Gastroesophageal sphincter (tissue), 4 donors: Measurements from ENCODE around the gene CPT1B. TPM values are rescaled to one million over a fixed set of nuclear protein-coding genes. Genes with fewer than 3 reads are reported as not detected.
"Not testable (repeated sequence)": the region's sequence is repeated elsewhere in the genome, so short reads cannot be mapped to it uniquely, and the experiment has no call there.

Source experiments
- ATAC-seq: fragments of 150-250 bp; one replicate; pipeline ENCODE4 v1.9.1; 2016; ENCODE audit warnings: mild to moderate bottlenecking, moderate library complexity
- H3K27ac ChIP-seq, 4 donors: fragments of 200-600 bp; sonication (generic) in 3 of 4; 1 replicate in 3 of 4; 2 replicates in 1 of 4; pipeline ENCODE4 v1.5.1; 2016 to 2019
- H3K27me3 ChIP-seq: fragments of 200-600 bp; sonication (generic); one replicate; pipeline ENCODE4 v1.5.1; 2019
- H3K36me3 ChIP-seq, 2 donors: fragments of 200-600 bp; sonication (generic); one replicate each; pipeline ENCODE4 v1.5.1; 2019; ENCODE audit warnings: control low read depth in 1 of 2
- H3K4me1 ChIP-seq, 3 donors: fragments of 200-600 bp; sonication (generic); 1 replicate in 2 of 3; 2 replicates in 1 of 3; pipeline ENCODE4 v1.5.1; 2016 to 2019; ENCODE audit warnings: control low read depth in 2 of 3
- H3K4me3 ChIP-seq, 2 donors: fragments of 200-600 bp; sonication (generic); one replicate each; pipeline ENCODE4 v1.5.1; 2019; ENCODE audit warnings: mild to moderate bottlenecking in 1 of 2, moderate library complexity in 1 of 2
- H3K9me3 ChIP-seq, 3 donors: fragments of 200-600 bp; sonication (generic); one replicate each; pipeline ENCODE4 v1.5.1; 2017 to 2019; ENCODE audit warnings: control low read depth in 2 of 3
- CTCF ChIP-seq, 4 experiments: fragments of 200-600 bp in 2 of 4; fragments of 450-650 bp in 2 of 4; sonication (generic) in 1 of 4; IDR thresholded peaks; one replicate each; pipeline ENCODE4 v1.5.1; 2017 to 2019; ENCODE audit warnings: antibody characterized with exemption in 4 of 4, mild to moderate bottlenecking in 2 of 4, moderate library complexity in 2 of 4
- EP300 ChIP-seq: sonication (generic); formaldehyde crosslinking; IDR thresholded peaks from one replicate; pipeline ENCODE4 v1.6.1; 2017; ENCODE audit warnings: antibody characterized with exemption, mild to moderate bottlenecking
- POLR2A ChIP-seq, 2 donors: fragments of 450-650 bp; IDR thresholded peaks; one replicate each; pipeline ENCODE4 v1.6.1; 2017; ENCODE audit warnings: antibody characterized with exemption in 2 of 2, mild to moderate bottlenecking in 2 of 2, moderate library complexity in 1 of 2
- POLR2AphosphoS5 ChIP-seq: sonication (generic); formaldehyde crosslinking; IDR thresholded peaks from one replicate; pipeline ENCODE4 v1.6.1; 2017; ENCODE audit warnings: antibody characterized with exemption
- WGBS, 2 donors: methylation state at CpG; one replicate each; pipeline ENCODE4 v1.1.5; 2018; ENCODE audit warnings: low coverage in 1 of 2; 5-methylcytosine and 5-hydroxymethylcytosine counted together
- total RNA-seq, 4 donors: library from RNA; depleted of rRNA; stranded (reverse); fragments of >200 nt; gene quantifications; one replicate each; pipeline ENCODE4 v1.1.0, GENCODE V29; 2016

The CPT1B gene
- total RNA-seq, 4 donors from 2014 or later, result 3.1 to 13.4 (median 6.5) TPM

GRCh38 chr22:50535113-50535512 is 43.1 kb downstream of the CPT1B start:
- Histone ChIP-seq H3K4me3 (no peak overlapping the region), H3K4me1 (peaks cover 0 to 37% (median 16%) of the 10 kb centered on the region in 3 donors), H3K36me3 (no peaks in the 10 kb centered on the region), H3K9me3 (no peaks in the 10 kb centered on the region), H3K27me3 (peaks cover 97% of the 10 kb centered on the region), H3K27ac (no peak overlapping the region)
- TF ChIP-seq POLR2A (IDR thresholded peaks at IDR 0.05) (no peak), EP300 (no peak), POLR2AphosphoS5 (no peak)
- ATAC-seq, result no peak
- WGBS, 2 donors, result 75% methylated on average over 6 of the region's 8 CpGs; no CpG with 5 or more reads in 1 of the 2 donors

- H3K27me3 ChIP-seq, result peaks cover 98% of the 10 kb centered on the region
- H3K4me3 ChIP-seq, H3K9me3 ChIP-seq, H3K36me3 ChIP-seq, H3K27ac ChIP-seq, ATAC-seq: not testable (repeated sequence)
- 49 to 79% methylated on average over 11 to 21 of the region's 21 CpGs for WGBS, 2 donors
- TF ChIP-seq POLR2A (IDR thresholded peaks at IDR 0.05), result peak in 1 of 2 donors; percentile 25
- peaks cover 0 to 45% (median 19%) of the 10 kb centered on the region in 3 donors for H3K4me1 ChIP-seq
Observed at GRCh38 chr22:50533856-50534711, 44.1 kb downstream of the CPT1B start.

DNA sequence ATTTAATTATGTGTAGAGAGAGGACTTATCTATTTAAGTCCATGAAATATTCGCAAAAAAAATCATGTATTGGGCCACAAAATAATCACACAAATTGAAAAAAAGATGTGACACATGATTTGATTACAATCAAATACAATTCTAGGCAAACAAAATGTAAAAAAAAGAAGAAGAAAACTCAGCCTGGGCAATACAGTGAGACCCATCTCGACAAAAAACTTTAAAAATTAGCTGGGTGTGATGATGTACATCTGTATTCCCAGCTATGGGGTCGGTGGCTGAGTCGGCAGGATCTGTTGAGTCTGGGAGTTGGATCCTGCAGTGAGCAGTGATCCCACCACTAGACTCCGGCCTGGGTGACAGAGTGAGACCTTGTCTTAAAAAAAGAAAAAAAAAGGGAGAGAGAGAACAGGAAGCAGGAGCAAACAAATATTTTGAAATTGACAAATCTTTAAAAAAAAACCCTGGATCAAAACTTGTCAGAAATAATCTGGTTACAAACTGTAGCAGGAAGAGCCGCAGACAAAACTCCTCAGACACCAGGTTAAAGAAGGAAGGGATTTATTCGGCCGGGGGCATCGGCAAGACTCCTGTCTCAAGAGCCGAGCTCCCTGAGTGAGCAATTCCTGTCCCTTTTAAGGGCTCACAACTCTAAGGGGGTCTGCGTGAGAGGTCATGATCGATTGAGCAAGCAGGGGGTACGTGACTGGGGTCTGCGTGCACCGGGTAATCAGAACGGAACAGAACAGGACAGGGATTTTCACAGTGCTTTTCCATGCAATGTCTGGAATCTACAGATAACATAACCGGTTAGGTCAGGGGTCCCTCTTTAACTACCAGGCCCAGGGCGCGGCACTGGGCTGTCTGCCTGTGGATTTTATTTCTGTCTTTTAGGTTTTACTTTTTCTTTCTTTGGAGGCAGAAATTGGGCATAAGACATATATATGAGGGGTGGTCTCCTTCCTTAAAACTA is 45.1 kb downstream of the CPT1B start:
- Histone ChIP-seq H3K27ac (peak overlapping the region in 2 of 4 donors; percentile 85 to 88), H3K4me1 (peaks cover 0 to 45% (median 19%) of the 10 kb centered on the region in 3 donors), H3K27me3 (peaks cover 91% of the 10 kb centered on the region), H3K4me3 (peak overlapping the region in 1 of 2 donors; percentile 63), H3K9me3 (no peaks in the 10 kb centered on the region), H3K36me3 (no peaks in the 10 kb centered on the region)
- TF ChIP-seq EP300 (no peak), POLR2AphosphoS5 (no peak), POLR2A (IDR thresholded peaks at IDR 0.05) (no peak), CTCF (IDR thresholded peaks at IDR 0.05) (no peak)
- WGBS, 2 donors, result 68 to 78% methylated on average over 16 to 18 of the region's 19 CpGs
- no peak for ATAC-seq

DNA sequence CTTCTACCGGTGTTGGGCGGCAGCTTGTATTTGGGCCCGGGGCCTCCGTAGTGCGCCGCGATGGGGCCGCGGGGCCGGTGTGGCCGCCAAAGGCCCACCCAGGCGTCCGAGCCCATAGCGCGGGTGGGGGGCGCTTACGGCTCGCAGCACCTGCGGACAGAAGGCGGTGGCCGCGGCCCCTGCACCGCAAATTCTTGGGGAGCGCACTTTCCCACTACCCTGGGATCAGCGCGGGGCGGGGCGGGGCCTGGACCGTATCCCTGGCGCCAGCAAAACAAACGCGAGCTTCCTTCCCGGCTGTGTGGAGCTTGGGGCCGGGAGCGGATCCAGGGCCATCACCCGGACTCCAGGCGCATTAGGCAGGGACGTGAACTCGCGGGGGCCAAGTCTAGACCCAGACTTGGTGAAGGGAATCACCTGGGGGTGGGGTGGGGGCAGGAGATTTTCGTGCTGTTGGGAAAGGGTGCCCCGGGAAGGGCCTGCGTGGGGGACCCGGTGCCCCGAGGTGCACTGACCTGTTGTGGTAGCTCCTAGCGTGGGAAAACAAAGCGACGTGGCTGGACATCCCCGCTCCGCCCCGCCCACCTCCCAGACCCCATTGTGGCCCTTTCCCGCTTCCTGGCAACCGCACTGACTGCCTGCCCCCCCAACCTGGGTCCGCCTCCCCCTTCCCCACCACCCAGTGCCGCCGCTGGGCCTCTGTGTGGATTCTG is 46.1 kb downstream of the CPT1B start:
- Histone ChIP-seq H3K36me3 (no peaks in the 10 kb centered on the region), H3K4me3 (peak overlapping the region; percentile 35 to 63), H3K9me3 (no peaks in the 10 kb centered on the region), H3K4me1 (peaks cover 0 to 54% (median 20%) of the 10 kb centered on the region in 3 donors), H3K27ac (peak overlapping the region; percentile 1 to 90 (median 86)), H3K27me3 (peaks cover 81% of the 10 kb centered on the region)
- WGBS, 2 donors, result 4 to 6% methylated on average over 5 to 11 of the region's 56 CpGs
- ATAC-seq, result peak; percentile 58
- peak; percentile 8 to 24 for TF ChIP-seq POLR2A (IDR thresholded peaks at IDR 0.05)
- TF ChIP-seq CTCF (IDR thresholded peaks at IDR 0.05), result no peak
- no peak for TF ChIP-seq POLR2AphosphoS5

- Histone ChIP-seq H3K27ac (peak overlapping the region; percentile 1 to 90 (median 86)), H3K4me3 (peak overlapping the region; percentile 35 to 63), H3K4me1 (peaks cover 0 to 60% (median 25%) of the 10 kb centered on the region in 3 donors), H3K27me3 (peaks cover 76% of the 10 kb centered on the region), H3K9me3 (no peaks in the 10 kb centered on the region), H3K36me3 (no peaks in the 10 kb centered on the region)
- peak; percentile 20 for ATAC-seq
- TF ChIP-seq POLR2AphosphoS5 (no peak), POLR2A (IDR thresholded peaks at IDR 0.05) (peak in 1 of 2 donors; percentile 9)
- WGBS, 2 donors, result no CpG with 5 or more reads among the region's 44 CpGs
Observed at GRCh38 chr22:50531546-50531961, 46.7 kb downstream of the CPT1B start.
